Heart left ventricle (tissue), 16 donors: ENCODE data around the gene PRDM16. TPM values are rescaled to one million over a fixed set of nuclear protein-coding genes. Genes with fewer than 3 reads are reported as not detected.
A peak's percentile ranks its signal among the peaks of the same experiment; 100 is the strongest.

Source experiments
- ATAC-seq, 4 donors: fragments of 200-7000 bp; cut with Tn5 transposase; one replicate each; pipeline ENCODE4 v1.9.1; 2020 to 2022; ENCODE audit warnings: moderate library complexity in 4 of 4, mild to moderate bottlenecking in 3 of 4, moderate number of reproducible peaks in 1 of 4
- DNase-seq, 5 donors: peaks; one replicate each; pipeline ENCODE4 v3.0.0-alpha.2; 2020
- H3K27ac ChIP-seq, 12 donors: fragments of 200-600 bp; sonication (generic) in 4 of 12; one replicate each; pipeline versions ENCODE4 v1.5.0 to v1.8.0; 2016 to 2022; ENCODE audit warnings: mild to moderate bottlenecking in 2 of 12
- H3K27me3 ChIP-seq, 9 donors: fragments of 200-600 bp; sonication (generic) in 2 of 9; one replicate each; pipeline versions ENCODE4 v1.5.1 to v1.8.0; 2016 to 2022; ENCODE audit warnings: mild to moderate bottlenecking in 3 of 9
- H3K36me3 ChIP-seq, 9 donors: fragments of 200-600 bp; sonication (generic) in 2 of 9; one replicate each; pipeline versions ENCODE4 v1.5.0 to v1.8.0; 2018 to 2022; ENCODE audit warnings: mild to moderate bottlenecking in 2 of 9
- H3K4me1 ChIP-seq, 12 donors: fragments of 200-600 bp; sonication (generic) in 4 of 12; one replicate each; pipeline versions ENCODE4 v1.5.0 to v1.8.0; 2016 to 2022; ENCODE audit warnings: mild to moderate bottlenecking in 3 of 12
- H3K4me3 ChIP-seq, 12 donors: fragments of 200-600 bp; sonication (generic) in 4 of 12; one replicate each; pipeline versions ENCODE4 v1.5.0 to v1.8.0; 2017 to 2022; ENCODE audit warnings: mild to moderate bottlenecking in 9 of 12, moderate library complexity in 4 of 12
- H3K9me3 ChIP-seq, 12 donors: fragments of 200-600 bp; sonication (generic) in 4 of 12; one replicate each; pipeline versions ENCODE4 v1.5.0 to v1.8.0; 2016 to 2022; ENCODE audit warnings: mild to moderate bottlenecking in 1 of 12
- POLR2A ChIP-seq, 2 donors: fragments of 450-650 bp; IDR thresholded peaks; one replicate each; pipeline ENCODE4 v1.6.1; 2017; ENCODE audit warnings: antibody characterized with exemption in 2 of 2, mild to moderate bottlenecking in 2 of 2, moderate library complexity in 2 of 2
- WGBS, 4 donors: extraction: QIAGEN DNeasy Blood & Tissue Kit in 2 of 4; methylation state at CpG; one replicate each; pipeline versions ENCODE4 v1.1.5 to v1.1.7; 2013 to 2018; 5-methylcytosine and 5-hydroxymethylcytosine counted together
- intact Hi-C, 10 donors: fragments of 100-400 bp; cut with DNase I; formaldehyde crosslinking; loops; one replicate each; pipeline versions ENCODE4 v1.11.1 to v1.14.2; 2022
- polyA plus RNA-seq, 2 donors: library from polyadenylated mRNA; stranded (reverse); fragments of 200-250 nt; gene quantifications; one replicate each; pipeline ENCODE4 v1.2.3, GENCODE V29; 2013
- total RNA-seq, 9 donors: library from RNA; depleted of rRNA in 2 of 9; stranded (reverse); fragments of >200 nt in 2 of 9; fragmentation: NEBNext Ultra II Directional in 3 of 9; extraction: Animal tissue kit (Norgen Biotek cat#: 25700) in 3 of 9; gene quantifications; one replicate each; pipeline versions ENCODE4 v1.1.0 to v1.2.4, GENCODE V29; 2016 to 2023
- TF ChIP-seq, protein P1 (sequence below), 12 donors: fragments of 200-600 bp; sonication (generic) in 4 of 12; IDR thresholded peaks; one replicate each; pipeline versions ENCODE4 v1.5.0 to v1.8.0; 2018 to 2022; ENCODE audit warnings: antibody characterized with exemption in 12 of 12, mild to moderate bottlenecking in 5 of 12
- donor health status: ischemic (EF 13 %, LVEDD 7.1; RV severe dilation, severe dysfunction).
- donor health status: healthy with polysubstance abuse.
- donor health status: DM: no; HTN: yes; CAD: no.
- donor health status: DM: no; HTN: no; CAD: no.
- donor health status: ischemic (EF 25% LVEDD 6.9; RV normal size, moderate dysfunction).
- donor health status: ischemic (EF 25% LVEDD 5.7; RV mildly dilated, moderate dysfunction).
- donor health status: healthy.
- donor health status: DM: yes; HTN: yes; CAD: no.
- donor health status: ischemic (EF 35%, LVEDD 5.7; RV mildly dilated, moderate dysfunction).
- donor health status: nonischemic (EF 11% LVEDD 7.7; RV severe dilation, severe dysfunction).
- donor health status: DM: yes; HTN: yes; CAD: no.
- donor health status: PGD.
- donor health status: ischemic (EF 29% LVEDD 5.4; RV normal size, mild dysfunction).
- donor health status: nonischemic (EF 23%, LVEDD 6.1; RV moderate dilation, normal function).

The PRDM16 gene
- total and polyA plus RNA-seq, 11 donors: 6.0 to 22.7 (median 14.0) TPM

DNA sequence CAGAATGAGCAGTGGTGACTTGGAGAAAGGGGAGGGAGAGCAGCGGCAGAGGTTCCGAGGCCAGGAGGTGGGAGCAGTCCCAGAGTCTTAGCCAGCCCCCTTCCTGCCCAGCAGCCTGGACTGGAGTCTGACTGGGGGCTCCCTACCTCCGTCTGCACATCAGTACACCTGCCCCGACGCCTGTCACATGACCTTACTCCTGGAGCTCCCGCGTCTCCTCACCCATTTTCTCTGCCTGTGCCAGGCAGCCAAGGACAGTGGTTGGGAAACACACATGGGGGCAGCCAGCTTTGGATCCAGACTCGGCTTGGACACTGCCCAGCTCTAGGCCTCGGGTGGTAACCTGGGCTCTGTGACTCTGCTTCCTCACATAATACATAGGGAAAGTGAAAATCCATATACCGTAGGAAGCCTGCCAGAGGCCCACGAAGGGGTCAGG lies 30.9 kb upstream of the PRDM16 start:
- WGBS, 4 donors: 83 to 88% (median 83%) methylated on average over 10 to 11 of the region's 11 CpGs
- H3K27ac ChIP-seq: no peak overlapping the region

DNA sequence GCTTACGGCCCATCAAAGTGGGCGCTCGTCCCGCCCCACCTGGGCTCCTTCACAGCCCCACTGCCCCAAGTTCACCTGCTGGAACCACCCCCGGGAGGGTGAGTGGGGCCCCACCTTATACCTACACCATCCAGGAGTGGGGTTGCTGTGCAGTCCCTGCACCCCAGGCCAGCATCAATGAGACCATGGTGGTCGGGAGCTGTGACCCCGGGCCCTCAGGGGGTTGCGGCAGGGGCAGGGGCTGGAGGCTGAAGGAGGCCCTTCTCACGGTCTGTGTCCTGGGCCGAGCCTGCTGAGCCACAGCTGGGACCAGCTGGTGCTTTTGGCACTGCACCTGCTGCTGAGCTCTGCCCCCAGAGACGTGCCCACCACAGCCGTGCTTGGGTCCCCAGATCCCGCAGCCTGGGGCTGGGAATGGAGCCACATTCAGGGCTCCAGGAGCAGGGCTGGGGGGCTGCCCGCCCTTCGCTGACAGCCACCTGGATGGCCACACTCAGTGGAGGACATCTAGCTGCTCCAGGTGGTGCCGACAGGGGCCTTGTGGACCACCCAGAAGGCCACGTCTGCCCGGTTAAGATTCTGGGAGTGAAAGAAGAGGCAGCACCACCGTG lies 30.3 kb upstream of the PRDM16 start:
- peak in 2 of 5 donors; percentile 13 to 55 for DNase-seq
- Histone ChIP-seq H3K4me1 (no peaks in the 10 kb centered on the region), H3K27ac (no peak overlapping the region), H3K36me3 (no peaks in the 10 kb centered on the region), H3K4me3 (no peak overlapping the region), H3K9me3 (no peaks in the 10 kb centered on the region), H3K27me3 (peaks cover 0 to 39% (median 7%) of the 10 kb centered on the region in 9 donors)
- intact Hi-C loops: no loop called here
- WGBS, 4 donors: 62 to 83% (median 81%) methylated on average over 13 to 19 of the region's 19 CpGs
- TF ChIP-seq, protein P1, sequence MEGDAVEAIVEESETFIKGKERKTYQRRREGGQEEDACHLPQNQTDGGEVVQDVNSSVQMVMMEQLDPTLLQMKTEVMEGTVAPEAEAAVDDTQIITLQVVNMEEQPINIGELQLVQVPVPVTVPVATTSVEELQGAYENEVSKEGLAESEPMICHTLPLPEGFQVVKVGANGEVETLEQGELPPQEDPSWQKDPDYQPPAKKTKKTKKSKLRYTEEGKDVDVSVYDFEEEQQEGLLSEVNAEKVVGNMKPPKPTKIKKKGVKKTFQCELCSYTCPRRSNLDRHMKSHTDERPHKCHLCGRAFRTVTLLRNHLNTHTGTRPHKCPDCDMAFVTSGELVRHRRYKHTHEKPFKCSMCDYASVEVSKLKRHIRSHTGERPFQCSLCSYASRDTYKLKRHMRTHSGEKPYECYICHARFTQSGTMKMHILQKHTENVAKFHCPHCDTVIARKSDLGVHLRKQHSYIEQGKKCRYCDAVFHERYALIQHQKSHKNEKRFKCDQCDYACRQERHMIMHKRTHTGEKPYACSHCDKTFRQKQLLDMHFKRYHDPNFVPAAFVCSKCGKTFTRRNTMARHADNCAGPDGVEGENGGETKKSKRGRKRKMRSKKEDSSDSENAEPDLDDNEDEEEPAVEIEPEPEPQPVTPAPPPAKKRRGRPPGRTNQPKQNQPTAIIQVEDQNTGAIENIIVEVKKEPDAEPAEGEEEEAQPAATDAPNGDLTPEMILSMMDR (IDR thresholded peaks at IDR 0.05): no peak
- TF ChIP-seq POLR2A (IDR thresholded peaks at IDR 0.05): no peak
- peak in 1 of 4 donors; percentile 12 for ATAC-seq

More for the DNA sequence above, 30.9 kb upstream of the PRDM16 start:
- peak in 2 of 5 donors; percentile 10 to 46 for DNase-seq
- intact Hi-C loops: no loop called here
- ATAC-seq: no peak
- H3K36me3 ChIP-seq: no peaks in the 10 kb centered on the region
- no peaks in the 10 kb centered on the region for H3K4me1 ChIP-seq
- TF ChIP-seq POLR2A (IDR thresholded peaks at IDR 0.05): no peak
- TF ChIP-seq, protein P1 (IDR thresholded peaks at IDR 0.05): no peak
- no peak overlapping the region for H3K4me3 ChIP-seq
- peaks cover 0 to 35% (median 2%) of the 10 kb centered on the region in 9 donors for H3K27me3 ChIP-seq
- no peaks in the 10 kb centered on the region for H3K9me3 ChIP-seq

DNA sequence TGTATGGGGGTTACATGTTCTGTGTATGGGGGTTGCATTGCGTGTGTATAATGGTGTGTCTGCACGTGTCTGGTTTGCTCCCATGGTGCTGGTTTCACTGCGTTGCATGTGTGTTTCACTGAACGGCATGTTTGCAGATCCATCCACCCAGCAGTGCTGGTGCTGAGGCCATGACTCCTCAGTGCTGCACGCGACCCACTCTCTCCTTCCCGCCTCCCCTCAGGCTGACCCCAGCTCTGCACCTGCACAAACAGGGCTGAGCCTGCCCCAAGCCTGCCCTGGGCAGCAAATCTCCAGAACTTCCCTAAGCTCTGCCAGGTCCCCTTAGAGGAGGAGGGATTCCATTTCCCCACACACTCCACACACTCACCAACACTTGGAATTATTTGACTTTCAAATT lies 29.0 kb upstream of the PRDM16 start:
- WGBS, 4 donors: 83 to 89% (median 88%) methylated on average over 7 of the region's 7 CpGs
- ATAC-seq: no peak
- intact Hi-C loops: no loop called here

DNA sequence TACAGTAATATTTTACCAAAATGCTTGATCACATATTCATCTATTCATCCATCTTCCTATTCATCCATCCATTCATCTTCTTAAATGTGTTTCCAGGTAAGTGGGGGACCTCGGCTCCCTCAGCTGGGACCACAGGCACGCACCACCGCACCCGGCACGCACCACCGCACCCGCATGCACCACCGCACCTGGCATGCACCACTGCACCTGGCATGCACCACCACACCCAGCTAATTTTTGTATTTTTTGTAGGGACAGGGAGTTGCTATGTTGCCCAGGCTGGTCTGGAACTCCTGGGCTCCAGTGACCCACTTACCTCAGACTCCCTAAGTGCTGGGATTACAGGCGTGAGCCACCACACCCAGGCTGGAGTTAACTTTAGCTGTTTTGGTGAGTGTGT lies 26.5 kb upstream of the PRDM16 start:
- H3K27me3 ChIP-seq: peaks cover 0 to 50% (median 7%) of the 10 kb centered on the region in 9 donors
- no peak overlapping the region for H3K27ac ChIP-seq
- H3K4me1 ChIP-seq: no peaks in the 10 kb centered on the region
- no peaks in the 10 kb centered on the region for H3K36me3 ChIP-seq
- no peaks in the 10 kb centered on the region for H3K9me3 ChIP-seq
- H3K4me3 ChIP-seq: no peak overlapping the region
- TF ChIP-seq POLR2A (IDR thresholded peaks at IDR 0.05): no peak
- TF ChIP-seq, protein P1 (IDR thresholded peaks at IDR 0.05): no peak
- intact Hi-C loops: no loop called here
- peak in 1 of 5 donors; percentile 24 for DNase-seq
- 86 to 92% (median 90%) methylated on average over 9 of the region's 9 CpGs for WGBS, 4 donors
- ATAC-seq: no peak

More for the DNA sequence above, 29.0 kb upstream of the PRDM16 start:
- H3K9me3 ChIP-seq: no peaks in the 10 kb centered on the region
- H3K4me1 ChIP-seq: no peaks in the 10 kb centered on the region
- H3K36me3 ChIP-seq: no peaks in the 10 kb centered on the region
- no peak overlapping the region for H3K27ac ChIP-seq
- no peak overlapping the region for H3K4me3 ChIP-seq
- no peak for TF ChIP-seq POLR2A (IDR thresholded peaks at IDR 0.05)
- TF ChIP-seq, protein P1 (IDR thresholded peaks at IDR 0.05): no peak
- peak in 1 of 5 donors; percentile 24 for DNase-seq
- H3K27me3 ChIP-seq: peaks cover 0 to 49% (median 7%) of the 10 kb centered on the region in 9 donors
